ENCODE data around the gene SOX6.
"Not testable (repeated sequence)": the region's sequence is repeated elsewhere in the genome, so short reads cannot be mapped to it uniquely, and the experiment has no call there.

Gene SOX6

GRCh38 chr11:15927196-15927863, 429.0 kb downstream of the SOX6 start:
- no peaks in the 10 kb centered on the region for H3K9me3 ChIP-seq (ENCODE audit: low read length)
- H3K4me3 ChIP-seq (ENCODE audit: low read length), result no peak overlapping the region
- no peaks in the 10 kb centered on the region for H3K4me1 ChIP-seq (ENCODE audit: insufficient read depth, low read length)
- no peaks in the 10 kb centered on the region for H3K36me3 ChIP-seq (ENCODE audit: insufficient read depth, low read length)
- peaks cover 3% of the 10 kb centered on the region for H3K27me3 ChIP-seq (ENCODE audit: insufficient read depth, low read length)
- no peak overlapping the region for H2AFZ ChIP-seq (ENCODE audit: low read depth, low read length)

- Histone ChIP-seq H3K4me1 (ENCODE audit: insufficient read depth, low read length) (no peaks in the 10 kb centered on the region), H3K9me3 (ENCODE audit: low read length) (no peaks in the 10 kb centered on the region), H3K4me3 (ENCODE audit: low read length) (no peak overlapping the region), H3K27me3 (ENCODE audit: insufficient read depth, low read length) (peaks cover 3% of the 10 kb centered on the region), H3K36me3 (ENCODE audit: insufficient read depth, low read length) (no peaks in the 10 kb centered on the region), H2AFZ (ENCODE audit: low read depth, low read length) (no peak overlapping the region)
Observed at GRCh38 chr11:15926071-15926470, 430.3 kb downstream of the SOX6 start.

- Histone ChIP-seq H2AFZ (ENCODE audit: low read depth, low read length) (no peak overlapping the region), H3K4me3 (ENCODE audit: low read length) (no peak overlapping the region), H3K27me3 (ENCODE audit: insufficient read depth, low read length) (peaks cover 3% of the 10 kb centered on the region), H3K9me3 (ENCODE audit: low read length) (no peaks in the 10 kb centered on the region), H3K4me1 (ENCODE audit: insufficient read depth, low read length) (no peaks in the 10 kb centered on the region), H3K36me3 (ENCODE audit: insufficient read depth, low read length) (no peaks in the 10 kb centered on the region)
Observed at GRCh38 chr11:15923183-15923582, 433.2 kb downstream of the SOX6 start.

GRCh38 chr11:15922745-15923144, 433.6 kb downstream of the SOX6 start:
- not testable (repeated sequence) for H3K36me3 ChIP-seq (ENCODE audit: insufficient read depth, low read length); H3K4me3 ChIP-seq (ENCODE audit: low read length); H3K9me3 ChIP-seq (ENCODE audit: low read length); H3K27me3 ChIP-seq (ENCODE audit: insufficient read depth, low read length); H2AFZ ChIP-seq (ENCODE audit: low read depth, low read length); H3K4me1 ChIP-seq (ENCODE audit: insufficient read depth, low read length)

GRCh38 chr11:15920856-15921629, 435.3 kb downstream of the SOX6 start:
- Histone ChIP-seq H3K4me1 (ENCODE audit: insufficient read depth, low read length) (no peaks in the 10 kb centered on the region), H2AFZ (ENCODE audit: low read depth, low read length) (no peak overlapping the region), H3K36me3 (ENCODE audit: insufficient read depth, low read length) (no peaks in the 10 kb centered on the region), H3K4me3 (ENCODE audit: low read length) (no peak overlapping the region), H3K27me3 (ENCODE audit: insufficient read depth, low read length) (peaks cover 3% of the 10 kb centered on the region), H3K9me3 (ENCODE audit: low read length) (no peaks in the 10 kb centered on the region)

- H3K4me3 ChIP-seq (ENCODE audit: low read length), result no peak overlapping the region
- no peak overlapping the region for H2AFZ ChIP-seq (ENCODE audit: low read depth, low read length)
Observed at GRCh38 chr11:15918674-15919073, 437.7 kb downstream of the SOX6 start.

GRCh38 chr11:15918212-15918611, 438.1 kb downstream of the SOX6 start:
- no peaks in the 10 kb centered on the region for H3K9me3 ChIP-seq (ENCODE audit: low read length)
- no peaks in the 10 kb centered on the region for H3K27me3 ChIP-seq (ENCODE audit: insufficient read depth, low read length)
- no peaks in the 10 kb centered on the region for H3K4me1 ChIP-seq (ENCODE audit: insufficient read depth, low read length)
- H2AFZ ChIP-seq (ENCODE audit: low read depth, low read length), result no peak overlapping the region
- H3K4me3 ChIP-seq (ENCODE audit: low read length), result no peak overlapping the region
- H3K36me3 ChIP-seq (ENCODE audit: insufficient read depth, low read length), result no peaks in the 10 kb centered on the region

More at GRCh38 chr11:15918674-15919073, 437.7 kb downstream of the SOX6 start:
- Histone ChIP-seq H3K9me3 (ENCODE audit: low read length) (no peaks in the 10 kb centered on the region), H3K4me1 (ENCODE audit: insufficient read depth, low read length) (no peaks in the 10 kb centered on the region), H3K36me3 (ENCODE audit: insufficient read depth, low read length) (no peaks in the 10 kb centered on the region), H3K27me3 (ENCODE audit: insufficient read depth, low read length) (no peaks in the 10 kb centered on the region)
